ENCODE data around the gene AK4. TPM values are rescaled to one million over a fixed set of nuclear protein-coding genes. Genes with fewer than 3 reads are reported as not detected.
"Not testable (repeated sequence)": the region's sequence is repeated elsewhere in the genome, so short reads cannot be mapped to it uniquely, and the experiment has no call there.

AK4 gene
- total RNA-seq, 3 donors from 2014 or later (not counting 1 experiment from before 2014, with no cell fraction given) = 0.32 to 1.6 (median 0.75) TPM

DNA sequence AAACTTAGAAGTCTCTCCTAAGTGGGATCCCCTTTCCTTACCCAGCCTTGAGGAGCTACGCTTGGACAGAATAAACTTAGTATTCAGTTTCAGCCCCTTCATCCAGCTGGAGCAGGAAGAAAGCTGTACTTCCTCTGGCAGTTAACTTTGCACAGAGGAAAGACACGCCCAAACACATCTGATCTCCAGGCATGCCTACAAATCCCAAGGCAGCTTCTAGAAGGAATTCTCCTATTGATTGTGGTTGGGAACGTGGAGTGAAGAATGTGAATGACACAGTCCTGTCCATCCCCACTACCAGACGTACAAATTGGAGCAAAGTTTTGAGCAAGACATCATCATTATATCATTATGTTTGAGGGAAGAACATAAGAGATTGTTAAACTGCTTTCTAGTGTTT lies 6.6 kb upstream of the AK4 start:
- no peak overlapping the region for H3K4me3 ChIP-seq (ENCODE audit: low read length)
- Mint-ChIP-seq H3K36me3 (no peaks in the 10 kb centered on the region), H3K27me3 (ENCODE audit: low read depth in 2 of 2) (peaks cover 21 to 33% of the 10 kb centered on the region in 2 donors), H3K27ac (no peak overlapping the region), H3K4me1 (no peaks in the 10 kb centered on the region), H3K9me3 (no peaks in the 10 kb centered on the region), H3K4me3 (no peak overlapping the region)
- no peaks in the 10 kb centered on the region for H3K36me3 ChIP-seq (ENCODE audit: control insufficient read depth, insufficient read depth, low read length)
- ATAC-seq (no peak), DNase-seq (no peak)
- intact Hi-C loops (cut with micrococcal nuclease) = no loop called here
- H3K4me1 ChIP-seq (ENCODE audit: control insufficient read depth, insufficient read depth, low read length) = no peaks in the 10 kb centered on the region
- TF ChIP-seq, protein P1, sequence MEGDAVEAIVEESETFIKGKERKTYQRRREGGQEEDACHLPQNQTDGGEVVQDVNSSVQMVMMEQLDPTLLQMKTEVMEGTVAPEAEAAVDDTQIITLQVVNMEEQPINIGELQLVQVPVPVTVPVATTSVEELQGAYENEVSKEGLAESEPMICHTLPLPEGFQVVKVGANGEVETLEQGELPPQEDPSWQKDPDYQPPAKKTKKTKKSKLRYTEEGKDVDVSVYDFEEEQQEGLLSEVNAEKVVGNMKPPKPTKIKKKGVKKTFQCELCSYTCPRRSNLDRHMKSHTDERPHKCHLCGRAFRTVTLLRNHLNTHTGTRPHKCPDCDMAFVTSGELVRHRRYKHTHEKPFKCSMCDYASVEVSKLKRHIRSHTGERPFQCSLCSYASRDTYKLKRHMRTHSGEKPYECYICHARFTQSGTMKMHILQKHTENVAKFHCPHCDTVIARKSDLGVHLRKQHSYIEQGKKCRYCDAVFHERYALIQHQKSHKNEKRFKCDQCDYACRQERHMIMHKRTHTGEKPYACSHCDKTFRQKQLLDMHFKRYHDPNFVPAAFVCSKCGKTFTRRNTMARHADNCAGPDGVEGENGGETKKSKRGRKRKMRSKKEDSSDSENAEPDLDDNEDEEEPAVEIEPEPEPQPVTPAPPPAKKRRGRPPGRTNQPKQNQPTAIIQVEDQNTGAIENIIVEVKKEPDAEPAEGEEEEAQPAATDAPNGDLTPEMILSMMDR (IDR thresholded peaks at IDR 0.05) = no peak
- no peak overlapping the region for H3K27ac ChIP-seq (ENCODE audit: low read length)
- WGBS (ENCODE audit: insufficient coverage) = 73% methylated on average over 1 of the region's 4 CpGs
- H3K9me3 ChIP-seq (ENCODE audit: control insufficient read depth, insufficient read depth, low read length) = no peaks in the 10 kb centered on the region
- H3K27me3 ChIP-seq (ENCODE audit: control insufficient read depth, insufficient read depth, low read length) = no peaks in the 10 kb centered on the region

DNA sequence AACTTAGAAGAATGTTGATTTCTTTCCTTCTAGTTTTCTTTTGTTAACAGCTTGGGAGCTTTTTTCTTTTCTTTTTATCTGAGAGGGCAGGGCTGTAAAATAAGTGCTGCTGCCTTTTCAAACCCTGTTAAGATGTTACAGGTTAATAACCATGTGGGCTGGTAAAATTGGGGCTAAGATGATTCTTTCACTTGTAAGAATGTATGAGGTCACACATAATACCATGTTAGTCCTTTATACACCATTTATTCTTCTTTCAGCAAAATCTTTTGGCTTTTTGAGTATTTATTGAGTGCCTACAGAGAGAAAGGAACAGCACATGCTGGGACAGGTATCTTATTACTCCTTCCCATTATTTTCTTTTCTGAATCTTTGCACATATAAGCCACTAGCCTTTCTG lies 6.1 kb upstream of the AK4 start:
- Histone ChIP-seq H3K36me3 (ENCODE audit: control insufficient read depth, insufficient read depth, low read length) (no peaks in the 10 kb centered on the region), H3K9me3 (ENCODE audit: control insufficient read depth, insufficient read depth, low read length) (no peaks in the 10 kb centered on the region), H3K4me1 (ENCODE audit: control insufficient read depth, insufficient read depth, low read length) (peaks cover 1% of the 10 kb centered on the region), H3K27ac (ENCODE audit: low read length) (no peak overlapping the region), H3K27me3 (ENCODE audit: control insufficient read depth, insufficient read depth, low read length) (peaks cover 2% of the 10 kb centered on the region), H3K4me3 (ENCODE audit: low read length) (no peak overlapping the region)
- intact Hi-C loops (cut with micrococcal nuclease) = no loop called here
- no peak for DNase-seq
- no peaks in the 10 kb centered on the region for H3K9me3 Mint-ChIP-seq
- no peak overlapping the region for H3K27ac Mint-ChIP-seq
- peaks cover 27 to 38% of the 10 kb centered on the region in 2 donors for H3K27me3 Mint-ChIP-seq (ENCODE audit: low read depth in 2 of 2)
- ATAC-seq = no peak
- no peak overlapping the region for H3K4me3 Mint-ChIP-seq
- TF ChIP-seq, protein P1 (IDR thresholded peaks at IDR 0.05) = no peak
- H3K4me1 Mint-ChIP-seq = peaks cover 0 to 2% of the 10 kb centered on the region in 2 donors
- no peaks in the 10 kb centered on the region for H3K36me3 Mint-ChIP-seq

DNA sequence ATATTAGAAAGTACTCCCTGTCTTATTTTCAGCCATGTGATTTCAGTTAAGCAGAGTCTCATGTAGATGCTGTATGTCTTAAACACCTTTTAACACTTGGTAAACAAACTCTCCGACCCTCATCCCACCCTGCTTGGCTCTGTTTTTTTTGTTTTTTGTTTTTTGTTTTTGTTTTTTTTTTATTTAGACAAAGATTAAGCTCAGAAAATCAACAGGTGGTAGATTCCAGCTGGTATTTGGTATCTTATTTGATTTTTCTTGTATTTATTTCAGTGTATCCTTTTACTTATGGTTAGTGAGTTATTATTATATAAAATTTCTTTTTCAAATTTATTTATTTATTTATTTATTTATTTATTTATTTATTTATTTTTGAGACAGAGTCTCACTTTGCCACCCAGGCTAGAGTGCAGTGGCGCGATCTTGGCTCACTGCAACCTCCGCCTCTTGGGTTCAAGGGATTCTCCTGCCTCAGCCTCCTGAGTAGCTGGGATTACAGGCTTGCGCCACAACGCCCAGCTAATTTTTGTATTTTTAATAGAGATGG lies 4.8 kb upstream of the AK4 start:
- H3K36me3 Mint-ChIP-seq; H3K4me3 Mint-ChIP-seq; H3K36me3 ChIP-seq (ENCODE audit: control insufficient read depth, insufficient read depth, low read length); intact Hi-C loops (cut with micrococcal nuclease); H3K9me3 ChIP-seq (ENCODE audit: control insufficient read depth, insufficient read depth, low read length); H3K4me3 ChIP-seq (ENCODE audit: low read length); H3K27ac Mint-ChIP-seq; ATAC-seq; H3K9me3 Mint-ChIP-seq; DNase-seq; H3K27me3 ChIP-seq (ENCODE audit: control insufficient read depth, insufficient read depth, low read length); H3K4me1 Mint-ChIP-seq; H3K4me1 ChIP-seq (ENCODE audit: control insufficient read depth, insufficient read depth, low read length); H3K27ac ChIP-seq (ENCODE audit: low read length): not testable (repeated sequence)
- peaks cover 31 to 40% of the 10 kb centered on the region in 2 donors for H3K27me3 Mint-ChIP-seq (ENCODE audit: low read depth in 2 of 2)
- 95% methylated on average over 5 of the region's 6 CpGs for WGBS (ENCODE audit: insufficient coverage)

DNA sequence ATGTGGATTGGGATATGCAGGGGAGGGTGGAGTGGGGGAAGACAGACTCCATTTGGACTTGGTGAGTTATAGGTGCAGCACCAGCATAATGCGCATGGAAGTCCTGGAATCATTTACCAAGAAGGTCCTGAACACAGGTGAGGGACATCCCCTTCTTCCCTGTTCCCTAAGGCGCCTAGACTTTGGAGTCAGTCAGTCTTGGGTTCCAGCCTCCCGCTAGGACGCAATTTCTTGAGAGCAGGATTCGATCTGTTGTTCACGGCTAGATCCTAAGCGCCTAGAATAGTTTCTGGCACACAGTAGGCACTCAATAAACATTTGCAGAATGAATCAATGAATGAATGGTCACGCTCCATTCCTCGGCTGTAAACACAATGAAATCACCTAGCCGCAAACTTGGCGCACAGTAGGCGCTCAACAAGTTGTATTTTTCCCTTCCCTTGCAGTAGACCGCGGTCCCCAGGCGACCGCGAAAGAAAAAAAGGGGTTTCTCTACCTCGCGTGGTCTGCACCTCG lies 1.0 kb upstream of the AK4 start:
- Mint-ChIP-seq H3K9me3 (no peaks in the 10 kb centered on the region), H3K27me3 (ENCODE audit: low read depth in 2 of 2) (peaks cover 59 to 65% of the 10 kb centered on the region in 2 donors), H3K4me1 (peaks cover 0 to 13% of the 10 kb centered on the region in 2 donors), H3K4me3 (peak overlapping the region; percentile 83), H3K27ac (no peak overlapping the region), H3K36me3 (no peaks in the 10 kb centered on the region)
- WGBS (ENCODE audit: insufficient coverage) = 18% methylated on average over 20 of the region's 20 CpGs
- no peak overlapping the region for H3K4me3 ChIP-seq (ENCODE audit: low read length)
- H3K4me1 ChIP-seq (ENCODE audit: control insufficient read depth, insufficient read depth, low read length) = peaks cover 14% of the 10 kb centered on the region
- no peaks in the 10 kb centered on the region for H3K9me3 ChIP-seq (ENCODE audit: control insufficient read depth, insufficient read depth, low read length)
- no peak overlapping the region for H3K27ac ChIP-seq (ENCODE audit: low read length)
- TF ChIP-seq, protein P1 (IDR thresholded peaks at IDR 0.05) = no peak
- H3K36me3 ChIP-seq (ENCODE audit: control insufficient read depth, insufficient read depth, low read length) = no peaks in the 10 kb centered on the region
- peak in 1 of 3 donors; percentile 12 for ATAC-seq
- peaks cover 12% of the 10 kb centered on the region for H3K27me3 ChIP-seq (ENCODE audit: control insufficient read depth, insufficient read depth, low read length)
- intact Hi-C loops (cut with micrococcal nuclease) = no loop called here
- DNase-seq = no peak

All from natural killer cell (primary cell).